Mucosa of descending colon (tissue), 3 donors: ENCODE data around the gene C3orf70. TPM values are rescaled to one million over a fixed set of nuclear protein-coding genes. Genes with fewer than 3 reads are reported as not detected.

Source experiments
- ATAC-seq: fragments of 200-7000 bp; cut with Tn5 transposase; one replicate; pipeline ENCODE4 v1.9.1; 2020; ENCODE audit warnings: mild to moderate bottlenecking, moderate library complexity
- DNase-seq, 3 donors: peaks; one replicate each; pipeline ENCODE4 v3.0.0-alpha.2; 2020
- H3K36me3 ChIP-seq: fragments of 200-600 bp; one replicate; pipeline ENCODE4 v1.8.0; 2021; ENCODE audit warnings: low read depth, mild to moderate bottlenecking
- H3K4me1 ChIP-seq: fragments of 200-600 bp; one replicate; pipeline ENCODE4 v1.8.0; 2021; ENCODE audit warnings: low read depth, mild to moderate bottlenecking
- H3K4me3 ChIP-seq: fragments of 200-600 bp; one replicate; pipeline ENCODE4 v1.8.0; 2021; ENCODE audit warnings: mild to moderate bottlenecking
- H3K9me3 ChIP-seq: fragments of 200-600 bp; one replicate; pipeline ENCODE4 v1.8.0; 2021; ENCODE audit warnings: mild to moderate bottlenecking
- CTCF ChIP-seq: fragments of 200-600 bp; IDR thresholded peaks from one replicate; pipeline ENCODE4 v1.8.0; 2022; ENCODE audit warnings: antibody characterized with exemption, mild to moderate bottlenecking
- intact Hi-C, 2 donors: fragments of 100-400 bp; cut with DNase I in 1 of 2; cut with micrococcal nuclease in 1 of 2; formaldehyde crosslinking; loops; one replicate each; pipeline versions ENCODE4 v1.11.0 to v1.11.1; 2022; cut with DNase I, micrococcal nuclease
- total RNA-seq, 3 donors: library from RNA; stranded (reverse); fragmentation: NEBNext Ultra II Directional in 2 of 3; extraction: Animal tissue kit (Norgen Biotek cat#: 25700) in 2 of 3; gene quantifications; one replicate each; pipeline versions ENCODE4 v1.2.1 to v1.2.4, GENCODE V29; 2021 to 2023
- donor health status: DM: no; HTN: no; CAD: no; lungs with moderate emphysema.
- donor health status: DM: no; HTN: no; CAD: no.
- donor health status: DM: no; HTN: yes; CAD: no.

The C3orf70 gene
- total RNA-seq, 3 donors from 2014 or later: 15.1 to 32.7 (median 16.9) TPM

- no peak overlapping the region for H3K4me3 ChIP-seq
- no peaks in the 10 kb centered on the region for H3K36me3 ChIP-seq
- intact Hi-C loops: no loop called here
- TF ChIP-seq CTCF: no peak
- no peaks in the 10 kb centered on the region for H3K9me3 ChIP-seq
- no peaks in the 10 kb centered on the region for H3K4me1 ChIP-seq
- no peak for ATAC-seq
- no peak for DNase-seq
These were observed 42.8 kb upstream of the C3orf70 start for GRCh38 chr3:185195652-185196051.

- ATAC-seq: no peak
- intact Hi-C loops: no loop called here
- no peak for DNase-seq
- no peak for TF ChIP-seq CTCF
- Histone ChIP-seq H3K36me3 (no peaks in the 10 kb centered on the region), H3K4me1 (no peaks in the 10 kb centered on the region), H3K4me3 (no peak overlapping the region), H3K9me3 (no peaks in the 10 kb centered on the region)
These were observed 36.0 kb upstream of the C3orf70 start for GRCh38 chr3:185188816-185189215.

- no peaks in the 10 kb centered on the region for H3K36me3 ChIP-seq
- DNase-seq (no peak), ATAC-seq (no peak)
- no peak for TF ChIP-seq CTCF
- no peaks in the 10 kb centered on the region for H3K4me1 ChIP-seq
- H3K9me3 ChIP-seq: no peaks in the 10 kb centered on the region
- intact Hi-C loops: no loop called here
- H3K4me3 ChIP-seq: no peak overlapping the region
These were observed 34.5 kb upstream of the C3orf70 start for GRCh38 chr3:185187391-185187790.

- peaks cover 7% of the 10 kb centered on the region for H3K4me1 ChIP-seq
- TF ChIP-seq CTCF: peak; percentile 50
- H3K4me3 ChIP-seq: no peak overlapping the region
- peak in 1 of 3 donors; percentile 67 for DNase-seq
- no peaks in the 10 kb centered on the region for H3K36me3 ChIP-seq
- H3K9me3 ChIP-seq: no peaks in the 10 kb centered on the region
- intact Hi-C loops: loop anchor here in 1 of 2 donors (10.0 kb wide), 1 partner anchor 112 kb away; no protein-coding TSS in a partner anchor
- no peak for ATAC-seq
These were observed 24.0 kb upstream of the C3orf70 start for GRCh38 chr3:185176750-185177359.

GRCh38 chr3:185175370-185175987 is 22.6 kb upstream of the C3orf70 start:
- ATAC-seq (peak; percentile 97), DNase-seq (peak; percentile 81 to 83 (median 82))
- peaks cover 7% of the 10 kb centered on the region for H3K4me1 ChIP-seq
- intact Hi-C loops: loop anchor here in 1 of 2 donors (10.0 kb wide), 1 partner anchor 111 kb away; no protein-coding TSS in a partner anchor
- no peak overlapping the region for H3K4me3 ChIP-seq
- H3K36me3 ChIP-seq: no peaks in the 10 kb centered on the region
- no peak for TF ChIP-seq CTCF
- H3K9me3 ChIP-seq: no peaks in the 10 kb centered on the region
